Naive thymus-derived CD8-positive, alpha-beta T cell (primary cell): ENCODE data around the gene CD207. TPM values are rescaled to one million over a fixed set of nuclear protein-coding genes. Genes with fewer than 3 reads are reported as not detected.
"Not testable (repeated sequence)": the region's sequence is repeated elsewhere in the genome, so short reads cannot be mapped to it uniquely, and the experiment has no call there.

Experiments
- ATAC-seq, 2 donors: fragments of 150-1000 bp; cut with Tn5 transposase in 1 of 2; sonication (Bioruptor Pico), chemical (Tn5 transposase) in 1 of 2; 1 replicate in 1 of 2; 2 replicates in 1 of 2; pipeline ENCODE4 v1.10.0; 2021; ENCODE audit warnings: mild to moderate bottlenecking in 2 of 2, moderate library complexity in 2 of 2
- POLR2A ChIA-PET: fragments of 350-600 bp; sonication (Branson Sonifier 250); formaldehyde crosslinking; loops from one replicate; lab custom pipeline; 2021; ENCODE audit warnings: antibody characterized with exemption; lab: Charles Lee
- DNase-seq, 10 donors: peaks; one replicate each; pipeline versions ENCODE4 v3.0.0 to v3.0.0-alpha.2; 2020 to 2022
- H3K27ac Mint-ChIP-seq, 10 donors: one replicate each; pipeline ENCODE4 v1.8.0; 2020 to 2022; ENCODE audit warnings: mild to moderate bottlenecking in 10 of 10, mixed read lengths in 10 of 10, moderate library complexity in 4 of 10, inconsistent platforms in 1 of 10
- H3K27me3 Mint-ChIP-seq, 5 donors: one replicate each; pipeline ENCODE4 v1.8.0; 2021 to 2022; ENCODE audit warnings: mixed read lengths in 5 of 5
- H3K36me3 Mint-ChIP-seq, 3 donors: one replicate each; pipeline ENCODE4 v1.8.0; 2020 to 2022; ENCODE audit warnings: mixed read lengths in 3 of 3, mild to moderate bottlenecking in 2 of 3, inconsistent platforms in 1 of 3
- H3K4me1 Mint-ChIP-seq, 4 donors: one replicate each; pipeline ENCODE4 v1.8.0; 2021 to 2022; ENCODE audit warnings: mixed read lengths in 4 of 4
- H3K4me3 Mint-ChIP-seq, 10 donors: one replicate each; pipeline ENCODE4 v1.8.0; 2020 to 2022; ENCODE audit warnings: mild to moderate bottlenecking in 10 of 10, mixed read lengths in 10 of 10, moderate library complexity in 6 of 10, inconsistent platforms in 1 of 10
- H3K9me3 Mint-ChIP-seq, 9 donors: one replicate each; pipeline ENCODE4 v1.8.0; 2020 to 2022; ENCODE audit warnings: mixed read lengths in 9 of 9, mild to moderate bottlenecking in 3 of 9, inconsistent platforms in 1 of 9, moderate library complexity in 1 of 9
- polyA plus RNA-seq, 3 donors: library from polyadenylated mRNA; unstranded; fragments of 300-500 nt; fragmentation: Illumina TruSeq; gene quantifications; one replicate each; pipeline ENCODE4 v1.2.3, GENCODE V29; 2021
- total RNA-seq, 8 experiments: library from RNA in 2 of 8; stranded (reverse) in 2 of 8; gene quantifications; one replicate each; pipeline ENCODE4 v1.2.3 and lab custom pipeline; 2021 to 2026

The CD207 gene
- not detected for total RNA-seq
- polyA plus RNA-seq = not detected
- 0 reads per million in 6 experiments for total RNA-seq (lab: John Stamatoyannopoulos, UW)

GRCh38 chr2:70835643-70836042 lies at the start of gene CD207:
Gene CD207, minus strand, starts transcription at chr2:70835816. Its CDS starts 40 bp downstream, at chr2:70835776.
- peaks cover 0 to 4% (median 1%) of the 10 kb centered on the region in 4 donors for H3K4me1 Mint-ChIP-seq
- no peak for ATAC-seq
- peak within 1 kb of the TSS in 2 of 10 donors; percentile 46 to 57 for H3K27ac Mint-ChIP-seq

GRCh38 chr2:70878543-70878942 lies 42.9 kb upstream of the CD207 start:
- DNase-seq, H3K27ac Mint-ChIP-seq, ATAC-seq, POLR2A ChIA-PET, H3K4me3 Mint-ChIP-seq, H3K4me1 Mint-ChIP-seq: not testable (repeated sequence)
- Mint-ChIP-seq H3K9me3 (peaks cover 0 to 43% (median 10%) of the 10 kb centered on the region in 9 donors), H3K27me3 (peaks cover 78 to 100% (median 86%) of the 10 kb centered on the region in 5 donors), H3K36me3 (peaks cover 3 to 25% (median 3%) of the 10 kb centered on the region in 3 donors)

More at GRCh38 chr2:70835643-70836042, at the start of gene CD207:
- H3K36me3 Mint-ChIP-seq = peaks cover 0 to 2% (median 0%) of the 10 kb centered on the region in 3 donors
- no peak for DNase-seq
- H3K4me3 Mint-ChIP-seq = no peak within 1 kb of the TSS
- POLR2A ChIA-PET = no interaction called here
- peaks cover 0 to 4% (median 2%) of the 10 kb centered on the region in 5 donors for H3K27me3 Mint-ChIP-seq
- no peaks in the 10 kb centered on the region for H3K9me3 Mint-ChIP-seq

GRCh38 chr2:70876138-70876537 lies 40.5 kb upstream of the CD207 start:
- Mint-ChIP-seq H3K27me3 (peaks cover 60 to 100% (median 72%) of the 10 kb centered on the region in 5 donors), H3K9me3 (peaks cover 0 to 26% (median 9%) of the 10 kb centered on the region in 9 donors), H3K36me3 (peaks cover 3 to 20% (median 3%) of the 10 kb centered on the region in 3 donors)
- POLR2A ChIA-PET, DNase-seq, H3K4me1 Mint-ChIP-seq, H3K27ac Mint-ChIP-seq, H3K4me3 Mint-ChIP-seq, ATAC-seq: not testable (repeated sequence)

GRCh38 chr2:70873541-70873940 lies 37.9 kb upstream of the CD207 start:
- H3K4me3 Mint-ChIP-seq = no peak overlapping the region
- peaks cover 4 to 9% (median 5%) of the 10 kb centered on the region in 4 donors for H3K4me1 Mint-ChIP-seq
- POLR2A ChIA-PET = interaction anchor here (0.5 kb wide), 1 partner anchor 75 kb away, joined by 3 read pairs; no protein-coding TSS in a partner anchor
- peaks cover under 1 to 12% (median 3%) of the 10 kb centered on the region in 3 donors for H3K36me3 Mint-ChIP-seq
- ATAC-seq = no peak
- H3K27ac Mint-ChIP-seq = no peak overlapping the region
- DNase-seq = no peak
- H3K9me3 Mint-ChIP-seq = peaks cover 0 to 21% (median 9%) of the 10 kb centered on the region in 9 donors
- H3K27me3 Mint-ChIP-seq = peaks cover 38 to 74% (median 46%) of the 10 kb centered on the region in 5 donors

GRCh38 chr2:70871398-70872211 lies 36.0 kb upstream of the CD207 start:
- ATAC-seq (peak; percentile 92 to 99), DNase-seq (peak; percentile 63 to 86 (median 76))
- H3K9me3 Mint-ChIP-seq = peaks cover 0 to 2% (median 0%) of the 10 kb centered on the region in 9 donors
- peaks cover 18 to 55% (median 27%) of the 10 kb centered on the region in 5 donors for H3K27me3 Mint-ChIP-seq
- H3K27ac Mint-ChIP-seq = no peak overlapping the region
- peak overlapping the region in 8 of 10 donors; percentile 10 to 70 (median 54) for H3K4me3 Mint-ChIP-seq
- peaks cover 4 to 9% (median 5%) of the 10 kb centered on the region in 4 donors for H3K4me1 Mint-ChIP-seq
- no peaks in the 10 kb centered on the region for H3K36me3 Mint-ChIP-seq
- POLR2A ChIA-PET = no interaction called here

- DNase-seq (no peak), ATAC-seq (no peak)
- Mint-ChIP-seq H3K4me1 (peaks cover 4 to 9% (median 5%) of the 10 kb centered on the region in 4 donors), H3K36me3 (no peaks in the 10 kb centered on the region), H3K4me3 (peak overlapping the region in 2 of 10 donors; percentile 20 to 52), H3K9me3 (peaks cover 0 to 2% (median 0%) of the 10 kb centered on the region in 9 donors), H3K27ac (no peak overlapping the region), H3K27me3 (peaks cover 12 to 47% (median 23%) of the 10 kb centered on the region in 5 donors)
- POLR2A ChIA-PET = no interaction called here
These were observed 35.2 kb upstream of the CD207 start for GRCh38 chr2:70870790-70871189.

- peaks cover 2 to 40% (median 20%) of the 10 kb centered on the region in 5 donors for H3K27me3 Mint-ChIP-seq
- H3K36me3 Mint-ChIP-seq = no peaks in the 10 kb centered on the region
- H3K4me1 Mint-ChIP-seq = peaks cover 4 to 9% (median 5%) of the 10 kb centered on the region in 4 donors
- peaks cover 0 to 2% (median 0%) of the 10 kb centered on the region in 9 donors for H3K9me3 Mint-ChIP-seq
- DNase-seq (no peak), ATAC-seq (no peak)
- H3K27ac Mint-ChIP-seq = no peak overlapping the region
- POLR2A ChIA-PET = no interaction called here
- no peak overlapping the region for H3K4me3 Mint-ChIP-seq
These were observed 33.4 kb upstream of the CD207 start for GRCh38 chr2:70868970-70869369.

GRCh38 chr2:70861777-70862625 lies 26.4 kb upstream of the CD207 start:
- POLR2A ChIA-PET = no interaction called here
- ATAC-seq (peak; percentile 75 to 89), DNase-seq (peak; percentile 41 to 81 (median 68))
- Mint-ChIP-seq H3K4me1 (peaks cover 2 to 8% (median 6%) of the 10 kb centered on the region in 4 donors), H3K27ac (peak overlapping the region in 1 of 10 donors; percentile 44), H3K27me3 (peaks cover 18 to 40% (median 26%) of the 10 kb centered on the region in 5 donors), H3K36me3 (no peaks in the 10 kb centered on the region), H3K4me3 (peak overlapping the region in 3 of 10 donors; percentile 8 to 67 (median 37)), H3K9me3 (no peaks in the 10 kb centered on the region)

- H3K9me3 Mint-ChIP-seq = no peaks in the 10 kb centered on the region
- DNase-seq (no peak), ATAC-seq (no peak)
- H3K36me3 Mint-ChIP-seq = no peaks in the 10 kb centered on the region
- no peak overlapping the region for H3K4me3 Mint-ChIP-seq
- POLR2A ChIA-PET = no interaction called here
- no peak overlapping the region for H3K27ac Mint-ChIP-seq
- peaks cover 0 to 4% (median 0%) of the 10 kb centered on the region in 5 donors for H3K27me3 Mint-ChIP-seq
- H3K4me1 Mint-ChIP-seq = peaks cover 10 to 28% (median 26%) of the 10 kb centered on the region in 4 donors
These were observed 20.1 kb upstream of the CD207 start for GRCh38 chr2:70855667-70856066.

GRCh38 chr2:70854411-70854810 lies 18.8 kb upstream of the CD207 start:
- Mint-ChIP-seq H3K27ac (no peak overlapping the region), H3K9me3 (no peaks in the 10 kb centered on the region), H3K4me3 (no peak overlapping the region), H3K27me3 (peaks cover 0 to 3% (median 0%) of the 10 kb centered on the region in 5 donors), H3K4me1 (peaks cover 10 to 34% (median 29%) of the 10 kb centered on the region in 4 donors), H3K36me3 (no peaks in the 10 kb centered on the region)
- DNase-seq (no peak), ATAC-seq (no peak)
- POLR2A ChIA-PET = no interaction called here

GRCh38 chr2:70852824-70853223 lies 17.2 kb upstream of the CD207 start:
- H3K9me3 Mint-ChIP-seq = no peaks in the 10 kb centered on the region
- POLR2A ChIA-PET = no interaction called here
- H3K27ac Mint-ChIP-seq = peak overlapping the region in 1 of 10 donors; percentile 18
- no peaks in the 10 kb centered on the region for H3K27me3 Mint-ChIP-seq
- ATAC-seq (no peak), DNase-seq (no peak)
- no peaks in the 10 kb centered on the region for H3K36me3 Mint-ChIP-seq
- no peak overlapping the region for H3K4me3 Mint-ChIP-seq
- peaks cover 10 to 36% (median 29%) of the 10 kb centered on the region in 4 donors for H3K4me1 Mint-ChIP-seq

GRCh38 chr2:70851704-70852103 lies 16.1 kb upstream of the CD207 start:
- no peaks in the 10 kb centered on the region for H3K27me3 Mint-ChIP-seq
- no peaks in the 10 kb centered on the region for H3K36me3 Mint-ChIP-seq
- DNase-seq (peak in 6 of 10 donors; percentile 12 to 63 (median 39)), ATAC-seq (peak; percentile 97 to 100)
- H3K27ac Mint-ChIP-seq = peak overlapping the region; percentile 1 to 89 (median 64)
- H3K4me3 Mint-ChIP-seq = peak overlapping the region; percentile 13 to 65 (median 38)
- peaks cover 10 to 36% (median 29%) of the 10 kb centered on the region in 4 donors for H3K4me1 Mint-ChIP-seq
- POLR2A ChIA-PET = no interaction called here
- no peaks in the 10 kb centered on the region for H3K9me3 Mint-ChIP-seq
